Endothelial cell of umbilical vein (primary cell): ENCODE data around the gene USP12.

Source experiments
- CTCF ChIP-seq, 2 donors: IDR thresholded peaks; 1 replicate in 1 of 2; 2 replicates in 1 of 2; pipeline ENCODE4 v1.5.1; 2011; ENCODE audit warnings: low read length in 2 of 2, mild to moderate bottlenecking in 2 of 2, moderate library complexity in 2 of 2, control low read depth in 1 of 2, inconsistent platforms in 1 of 2, low read depth in 1 of 2; ENCODE audit not compliant: insufficient read depth in 1 of 2; ENCODE audit errors: extremely low read depth in 1 of 2
- EZH2 ChIP-seq: IDR thresholded peaks from 2 replicates; pipeline ENCODE4 v1.6.1; 2012; ENCODE audit warnings: borderline replicate concordance, low read depth, mild to moderate bottlenecking, moderate library complexity, low read length, inconsistent platforms; ENCODE audit not compliant: severe bottlenecking
- MAX ChIP-seq: IDR thresholded peaks from 2 replicates; pipeline ENCODE4 v1.6.1; 2011; ENCODE audit not compliant: insufficient read depth, insufficient read length
- POLR2A ChIP-seq: IDR thresholded peaks from 2 replicates; pipeline ENCODE4 v1.6.1; 2012; ENCODE audit warnings: low read depth, mild to moderate bottlenecking, control low read depth, low read length
- POLR2AphosphoS5 ChIP-seq: IDR thresholded peaks from 2 replicates; pipeline ENCODE4 v1.6.1; 2012; ENCODE audit warnings: low read depth, mild to moderate bottlenecking, control low read depth, low read length, moderate library complexity; ENCODE audit not compliant: insufficient read depth

DNA sequence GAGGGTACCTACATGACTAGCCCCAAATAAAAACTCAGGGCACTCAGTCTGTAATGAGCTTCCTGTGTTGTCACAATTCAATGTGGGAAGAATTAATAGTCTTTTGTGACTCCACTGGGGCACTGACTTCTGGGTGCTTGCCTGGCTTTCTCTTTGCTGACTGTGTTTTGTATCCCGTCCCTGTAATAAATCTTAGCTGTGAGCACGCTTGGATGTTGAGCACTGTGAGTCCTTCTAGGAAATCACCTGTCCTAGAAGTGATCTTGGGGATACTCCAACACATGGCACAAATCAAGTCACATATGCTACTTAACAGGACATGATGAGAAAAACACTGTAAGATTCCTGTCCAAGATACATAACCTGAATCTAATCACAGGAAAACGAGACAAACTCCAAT is 83.0 kb downstream of the USP12 start:
- TF ChIP-seq MAX (no peak), CTCF (IDR thresholded peaks at IDR 0.05; ENCODE audit: extremely low read depth in 1 of 2, insufficient read depth in 1 of 2, low read depth in 1 of 2, low read length in 2 of 2) (no peak), POLR2AphosphoS5 (no peak), POLR2A (no peak), EZH2 (no peak)
